HG03442 (cell line): ENCODE measurements around the gene PRIM1.
"Not testable (repeated sequence)": the region's sequence is repeated elsewhere in the genome, so short reads cannot be mapped to it uniquely, and the experiment has no call there.

ENCODE experiments used
- ATAC-seq: cut with Tn5 transposase; IDR thresholded peaks from one replicate; pipeline ENCODE4 v1.9.1; 2021; ENCODE audit warnings: mild to moderate bottlenecking, moderate library complexity; ENCODE audit not compliant: unreplicated experiment

The PRIM1 gene

DNA sequence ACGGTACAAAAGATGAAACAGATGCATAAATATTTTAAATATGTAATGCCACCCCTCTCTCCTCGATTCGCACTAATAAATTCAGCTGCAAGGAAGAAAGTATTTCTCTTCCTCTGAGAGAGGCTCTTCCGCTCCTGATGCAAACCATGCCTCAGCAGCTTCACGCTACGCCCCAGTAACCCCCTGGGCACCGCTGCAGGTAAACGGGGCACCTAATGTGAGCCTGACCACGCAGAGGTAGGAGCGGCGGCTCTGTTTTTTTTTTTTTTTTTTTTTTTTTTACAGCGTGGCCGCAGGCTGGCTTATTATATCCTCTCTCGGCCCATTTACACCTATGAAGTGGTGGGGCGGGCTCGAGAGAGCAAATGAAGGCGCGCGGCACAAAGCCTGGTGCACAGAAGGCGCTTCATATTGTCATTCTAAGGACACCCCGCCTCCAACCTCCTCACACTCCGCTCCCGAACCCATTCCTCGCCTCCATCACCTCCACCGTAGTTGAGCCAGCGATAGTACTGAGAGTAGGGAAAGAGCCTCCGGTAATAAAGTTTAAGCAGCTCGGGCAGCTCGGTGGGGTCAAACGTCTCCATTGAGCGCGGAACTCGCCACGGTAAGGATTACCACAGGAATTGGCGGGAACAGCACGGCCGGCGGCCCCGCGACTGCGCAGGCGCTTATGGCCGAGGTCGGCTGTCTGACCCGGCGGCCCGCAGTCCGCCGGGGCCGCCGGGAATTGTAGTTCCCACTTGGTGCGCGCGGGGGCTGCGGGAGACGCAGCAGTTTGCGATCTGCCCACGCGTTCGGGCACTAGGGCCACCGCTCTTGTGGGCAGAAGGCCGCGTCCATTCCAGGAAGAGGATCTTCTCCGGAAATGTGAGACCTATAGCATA is at the start of gene PRIM1:
PRIM1 (minus strand) TSS at position 612 of the 887 bp plus-strand sequence; CDS start at position 587, 25 bp downstream.
- ATAC-seq: peak; percentile 77

DNA sequence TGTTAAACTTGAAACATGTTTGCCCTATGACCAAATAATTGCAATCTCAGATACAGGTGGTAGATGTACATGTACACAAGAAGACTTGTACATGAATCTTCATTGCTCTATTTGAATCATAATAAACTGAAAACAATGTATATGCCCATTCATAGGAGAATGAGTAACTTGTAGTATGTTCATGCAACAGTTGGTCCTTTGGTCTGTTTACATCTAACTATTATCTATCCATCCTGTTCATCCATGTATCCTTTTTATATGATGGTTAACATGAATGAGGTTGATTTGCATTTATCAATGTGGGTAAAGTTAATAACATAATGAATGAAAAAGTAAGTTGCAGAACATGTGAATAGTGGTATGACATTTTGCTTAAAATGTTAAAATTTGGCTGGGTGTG is 48.1 kb upstream of the PRIM1 start:
- ATAC-seq: no peak

DNA sequence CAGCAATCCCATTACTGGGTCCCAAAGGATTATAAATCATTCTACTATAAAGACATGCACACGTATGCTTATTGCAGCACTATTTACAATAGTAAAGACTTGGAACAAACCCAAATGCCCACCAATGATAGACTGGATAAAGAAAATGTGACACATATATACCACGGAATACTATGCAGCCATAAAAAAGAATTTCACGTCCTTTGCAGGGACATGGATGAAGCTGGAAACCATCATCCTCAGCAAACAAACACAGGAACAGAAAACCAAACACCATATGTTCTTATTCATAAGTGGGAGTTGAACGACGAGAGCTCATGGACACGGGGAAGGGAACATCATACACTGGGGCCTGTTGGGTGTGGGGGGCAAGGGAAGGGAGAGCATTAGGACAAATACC is 47.2 kb upstream of the PRIM1 start:
- ATAC-seq: not testable (repeated sequence)

DNA sequence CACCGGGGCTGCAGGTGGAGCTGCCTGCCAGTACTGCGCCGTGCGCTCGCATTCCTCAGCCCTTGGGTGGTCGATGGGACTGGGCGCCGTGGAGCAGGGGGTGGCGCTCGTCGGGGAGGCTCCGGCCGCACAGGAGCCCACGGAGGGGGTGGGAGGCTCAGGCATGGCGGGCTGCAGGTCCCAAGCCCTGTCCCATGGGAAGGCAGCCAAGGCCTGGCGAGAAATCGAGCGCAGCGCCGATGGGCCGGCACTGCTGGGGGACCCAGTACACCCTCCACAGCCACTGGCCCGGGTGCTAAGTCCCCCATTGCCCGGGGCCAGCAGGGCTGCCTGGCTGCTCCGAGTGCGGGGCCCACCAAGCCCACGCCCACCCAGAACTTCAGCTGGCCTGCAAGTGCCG is 43.7 kb upstream of the PRIM1 start:
- not testable (repeated sequence) for ATAC-seq

DNA sequence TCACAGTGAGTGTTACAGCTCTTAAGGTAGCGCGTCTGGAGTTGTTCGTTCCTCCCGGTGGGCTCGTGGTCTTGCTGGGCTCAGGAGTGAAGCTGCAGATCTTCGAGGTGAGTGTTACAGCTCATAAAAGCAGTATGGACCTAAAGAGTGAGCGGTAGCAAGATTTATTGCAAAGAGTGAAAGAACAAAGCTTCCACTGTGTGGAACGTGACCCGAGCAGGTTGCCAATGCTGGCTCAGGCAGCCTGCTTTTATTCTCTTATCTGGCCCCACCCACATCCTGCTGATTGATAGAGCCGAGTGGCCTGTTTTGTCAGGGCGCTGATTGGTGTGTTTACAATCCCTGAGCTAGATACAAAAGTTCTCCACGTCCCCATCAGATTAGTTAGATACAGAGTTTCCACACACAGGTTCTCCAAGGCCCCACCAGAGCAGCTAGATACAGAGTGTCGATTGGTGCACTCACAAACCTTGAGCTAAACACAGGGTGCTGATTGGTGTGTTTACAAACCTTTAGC is 43.0 kb upstream of the PRIM1 start:
- not testable (repeated sequence) for ATAC-seq

DNA sequence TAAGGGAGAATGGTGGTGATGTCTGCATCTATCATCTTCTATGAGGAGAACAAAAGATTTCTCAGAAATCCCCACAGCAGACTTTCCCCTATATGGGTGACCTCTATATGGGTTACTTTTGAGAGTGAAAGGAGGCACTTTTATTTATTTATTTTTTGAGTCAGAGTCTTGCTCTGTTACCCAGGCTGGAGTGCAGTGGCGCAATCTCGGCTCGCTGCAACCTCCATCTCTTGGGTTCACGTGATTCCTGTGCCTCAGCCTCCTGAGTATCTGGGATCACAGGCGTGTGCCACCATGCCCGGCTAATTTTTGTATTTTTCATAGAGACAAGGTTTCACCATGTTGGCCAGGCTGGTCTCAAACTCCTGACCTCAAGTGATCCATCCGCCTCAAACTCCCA is 41.0 kb upstream of the PRIM1 start:
- ATAC-seq: not testable (repeated sequence)

DNA sequence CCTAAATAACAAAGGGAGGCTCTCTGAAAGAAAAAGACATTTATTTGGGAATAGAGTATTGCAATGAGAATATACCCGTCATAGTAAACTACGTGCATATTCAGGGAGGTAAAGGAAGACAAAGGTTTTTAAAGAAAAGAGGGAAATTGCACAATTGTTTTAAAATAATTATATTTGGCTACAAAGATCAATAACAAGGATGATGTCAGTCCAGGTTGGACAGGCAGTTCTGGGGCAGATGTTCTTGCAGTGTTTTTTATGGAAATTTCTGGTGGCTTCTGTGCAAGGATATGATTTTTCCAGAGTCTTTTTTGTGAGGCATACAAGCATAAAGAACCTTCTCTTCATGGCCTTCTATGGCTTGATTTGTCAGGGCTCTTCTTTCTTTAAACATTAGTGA is 40.6 kb upstream of the PRIM1 start:
- ATAC-seq: no peak

DNA sequence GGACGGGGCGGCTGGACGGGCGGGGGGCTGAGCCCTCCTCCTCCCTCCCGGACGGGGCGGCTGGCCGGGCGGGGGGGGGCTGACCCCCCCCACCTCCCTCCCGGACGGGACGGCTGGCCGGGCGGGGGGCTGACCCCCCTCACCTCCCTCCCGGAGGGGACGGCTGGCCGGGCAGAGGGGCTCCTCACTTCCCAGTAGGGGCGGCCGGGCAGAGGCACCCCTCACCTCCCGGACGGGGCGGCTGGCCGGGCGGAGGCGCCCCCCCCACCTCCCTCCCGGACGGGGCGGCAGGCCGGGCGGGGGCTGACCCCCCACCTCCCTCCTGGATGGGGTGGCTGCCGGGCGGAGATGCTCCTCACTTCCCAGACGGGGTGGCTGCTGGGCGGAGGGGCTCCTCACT is 37.3 kb upstream of the PRIM1 start:
- not testable (repeated sequence) for ATAC-seq

DNA sequence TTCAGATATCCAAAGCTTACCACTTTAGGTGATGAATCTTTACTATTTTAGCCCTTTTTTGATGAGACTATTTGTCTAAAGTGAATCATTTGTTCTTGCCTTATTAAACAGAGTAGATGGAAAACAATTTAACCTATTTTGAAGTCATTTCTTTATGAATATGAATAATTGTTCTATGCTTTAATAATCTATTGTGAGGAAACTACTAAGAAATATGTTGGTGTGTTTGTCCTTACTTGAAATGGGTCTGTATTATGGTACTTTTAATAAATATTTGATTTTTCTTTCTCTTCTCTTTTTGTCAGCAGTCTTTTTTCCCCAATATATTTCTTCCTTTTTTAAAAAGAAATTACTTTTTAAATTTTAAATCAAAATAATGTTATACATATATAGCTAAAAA is 35.4 kb upstream of the PRIM1 start:
- no peak for ATAC-seq

DNA sequence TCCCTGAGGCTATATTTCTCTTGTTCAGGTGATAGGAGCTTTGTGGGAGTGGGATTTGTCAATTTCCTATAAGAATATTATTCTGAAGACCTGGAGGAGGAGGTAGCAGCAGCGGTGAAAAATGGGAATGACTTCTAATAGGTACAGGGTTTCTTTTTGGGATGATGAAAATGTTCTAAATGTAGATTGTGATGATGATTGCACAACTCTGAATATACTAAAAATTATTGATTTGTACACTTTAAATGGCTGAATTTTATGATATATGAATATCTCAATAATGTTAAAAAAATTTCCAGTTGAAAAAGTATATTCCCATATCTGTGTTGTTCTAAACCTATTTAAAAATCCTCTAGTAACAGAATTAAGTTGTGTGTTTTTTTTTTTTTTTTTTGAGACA is 33.8 kb upstream of the PRIM1 start:
- no peak for ATAC-seq

DNA sequence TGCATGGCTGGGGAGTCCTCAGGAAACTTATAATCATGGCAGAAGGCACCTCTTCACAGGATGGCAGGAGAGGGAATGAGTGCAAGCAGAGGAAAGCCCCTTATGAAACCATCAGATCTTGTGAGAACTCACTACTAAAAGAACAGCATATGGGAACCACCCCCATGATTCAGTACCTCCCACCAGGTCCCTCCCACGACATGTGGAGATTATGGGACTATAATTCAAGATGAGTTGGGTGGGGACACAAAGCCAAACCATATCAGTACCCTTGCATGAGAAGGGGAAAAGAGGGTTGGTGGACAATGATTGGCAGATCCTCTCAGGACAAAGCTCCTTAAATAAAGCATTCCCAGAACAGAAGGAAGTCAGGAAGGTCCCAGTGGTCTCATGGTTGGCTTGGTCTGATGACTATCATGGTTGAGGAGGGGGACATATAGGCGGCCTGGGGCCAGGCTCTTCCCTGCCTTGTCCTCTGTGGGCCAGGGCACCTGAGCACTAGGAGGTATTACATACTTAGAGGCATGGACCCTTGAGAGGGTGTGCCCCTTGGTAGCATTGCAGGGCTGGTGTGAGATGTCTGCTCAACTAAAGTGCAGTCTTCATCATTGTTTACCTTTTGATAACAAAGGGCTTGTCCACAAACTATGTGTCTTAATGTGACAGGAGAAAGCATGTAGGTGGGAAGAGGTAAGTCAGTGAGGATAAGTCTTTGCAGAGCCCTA is 33.2 kb upstream of the PRIM1 start:
- no peak for ATAC-seq

DNA sequence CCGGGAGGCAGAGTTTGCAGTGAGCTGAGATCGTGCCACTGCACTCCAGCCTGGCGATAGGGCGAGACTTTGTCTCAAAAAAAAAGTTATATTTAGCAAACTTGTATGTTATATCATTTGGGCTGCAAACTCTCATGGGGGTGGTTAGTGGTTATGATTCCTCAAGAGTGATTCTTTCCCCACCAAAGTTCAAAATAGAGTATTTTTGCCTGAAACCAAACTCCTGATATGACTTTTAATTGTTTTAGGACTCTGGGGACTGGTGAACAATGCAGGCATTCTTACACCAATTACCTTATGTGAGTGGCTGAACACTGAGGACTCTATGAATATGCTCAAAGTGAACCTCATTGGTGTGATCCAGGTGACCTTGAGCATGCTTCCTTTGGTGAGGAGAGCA is 29.6 kb upstream of the PRIM1 start:
- ATAC-seq: no peak

DNA sequence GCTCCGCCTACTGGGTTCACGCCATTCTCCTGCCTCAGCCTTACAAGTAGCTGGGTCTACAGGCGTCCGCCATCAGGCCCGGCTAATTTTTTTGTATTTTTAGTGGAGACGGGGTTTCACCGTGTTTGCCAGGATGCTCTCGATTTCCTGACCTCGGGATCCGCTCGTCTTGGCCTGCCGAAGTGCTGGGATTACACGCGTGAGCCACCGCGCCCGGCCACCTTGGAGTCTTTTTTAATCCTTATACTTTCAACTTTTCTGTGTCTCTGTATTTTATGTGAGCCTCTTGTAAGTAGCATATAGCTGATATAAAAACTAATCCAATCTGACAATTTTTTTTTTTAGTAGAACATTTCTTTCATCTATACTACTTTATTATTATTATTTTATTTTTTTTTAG is 26.6 kb upstream of the PRIM1 start:
- no peak for ATAC-seq

DNA sequence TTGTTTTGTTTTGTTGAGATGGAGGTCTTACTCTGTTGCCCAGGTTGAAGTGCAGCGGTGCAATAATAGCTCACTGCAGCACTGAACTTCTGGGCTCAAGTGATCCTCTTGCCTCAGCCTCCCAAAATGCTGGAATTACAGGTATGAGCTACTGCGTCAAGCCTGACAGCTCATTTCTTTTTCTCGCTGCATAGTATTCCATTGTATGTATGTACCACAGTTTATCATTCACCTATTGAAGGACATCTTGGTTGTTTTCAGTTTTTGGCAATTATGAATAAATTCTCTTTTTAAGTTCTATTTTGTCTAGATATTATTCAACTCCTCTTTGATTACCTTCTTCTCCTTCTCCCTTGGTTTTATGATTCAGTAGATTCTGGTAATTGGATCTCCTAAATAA is 24.5 kb upstream of the PRIM1 start:
- ATAC-seq: no peak

DNA sequence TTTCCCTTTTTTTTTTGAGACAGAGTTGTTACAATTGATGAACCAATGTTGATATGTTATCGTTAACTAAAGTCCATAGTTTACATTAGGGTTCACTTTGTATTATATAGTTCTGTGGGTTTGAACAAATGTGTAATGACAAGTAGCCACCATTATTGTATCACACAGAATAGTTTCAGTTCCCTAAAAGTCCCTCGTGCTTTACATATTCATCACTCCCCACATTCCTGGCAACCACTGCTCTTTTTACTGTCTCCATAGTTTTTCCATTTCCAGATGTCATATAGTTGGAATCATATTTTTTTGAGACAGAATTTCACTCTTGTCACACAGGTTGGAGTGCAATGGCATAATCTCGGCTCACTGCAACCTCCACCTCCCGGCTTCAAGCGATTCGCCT is 23.5 kb upstream of the PRIM1 start:
- ATAC-seq: no peak

DNA sequence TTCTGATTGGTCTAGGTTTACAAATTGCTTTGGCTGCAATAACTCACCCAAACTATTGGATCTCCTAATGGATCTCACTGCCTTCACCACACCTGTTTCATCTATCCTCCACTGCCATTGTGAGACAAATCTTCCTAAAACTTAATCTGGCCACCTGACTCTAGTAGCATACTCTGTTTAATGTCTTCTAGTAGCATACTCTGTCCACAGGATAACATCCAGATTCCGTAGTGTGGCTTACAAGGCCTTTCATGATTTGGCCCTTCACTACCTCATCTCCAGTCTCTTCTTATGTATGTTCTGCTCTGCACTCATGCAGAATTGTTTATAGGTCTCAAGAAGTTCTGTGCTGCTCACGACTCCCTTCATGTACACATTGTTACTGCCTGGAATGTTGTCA is 21.0 kb upstream of the PRIM1 start:
- no peak for ATAC-seq

DNA sequence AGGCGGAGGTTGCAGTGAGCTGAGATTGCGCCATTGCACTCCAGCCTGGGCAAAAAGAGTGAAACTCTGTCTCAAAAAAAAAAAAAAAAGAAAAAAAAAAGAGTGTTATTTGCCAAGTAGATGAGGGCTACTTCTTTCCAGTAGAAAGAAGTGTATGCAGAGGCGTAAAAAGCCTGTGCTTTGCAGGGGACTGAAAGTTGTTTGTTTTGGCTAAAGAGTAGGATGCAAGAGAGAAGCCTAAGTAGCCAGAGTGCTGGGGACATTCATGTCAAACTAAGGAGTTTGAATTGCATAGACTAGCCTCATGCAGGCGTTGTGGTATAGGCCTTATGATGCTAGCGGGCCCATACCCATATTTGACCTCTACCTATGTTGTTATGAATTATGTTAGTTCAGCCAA is 20.5 kb upstream of the PRIM1 start:
- no peak for ATAC-seq

DNA sequence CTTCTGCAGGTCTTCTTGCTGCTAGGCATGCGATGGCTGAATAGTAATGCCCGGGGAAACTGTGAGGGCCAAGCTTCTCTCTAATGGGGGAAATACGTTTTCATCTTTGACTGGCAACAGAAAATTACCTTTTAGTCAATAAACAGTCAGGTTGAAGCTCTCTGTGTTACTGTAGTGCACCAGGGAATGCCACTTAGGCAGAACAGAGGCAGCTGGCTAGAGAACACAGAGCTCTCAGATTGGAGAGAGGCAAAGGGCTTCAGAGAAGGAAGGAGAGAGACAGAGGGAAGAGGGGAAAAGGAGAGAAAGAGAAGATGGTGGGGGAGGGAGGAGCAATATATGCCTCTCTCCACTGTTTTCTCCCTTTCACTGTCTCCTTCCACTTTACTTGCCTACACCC is 17.7 kb upstream of the PRIM1 start:
- no peak for ATAC-seq

DNA sequence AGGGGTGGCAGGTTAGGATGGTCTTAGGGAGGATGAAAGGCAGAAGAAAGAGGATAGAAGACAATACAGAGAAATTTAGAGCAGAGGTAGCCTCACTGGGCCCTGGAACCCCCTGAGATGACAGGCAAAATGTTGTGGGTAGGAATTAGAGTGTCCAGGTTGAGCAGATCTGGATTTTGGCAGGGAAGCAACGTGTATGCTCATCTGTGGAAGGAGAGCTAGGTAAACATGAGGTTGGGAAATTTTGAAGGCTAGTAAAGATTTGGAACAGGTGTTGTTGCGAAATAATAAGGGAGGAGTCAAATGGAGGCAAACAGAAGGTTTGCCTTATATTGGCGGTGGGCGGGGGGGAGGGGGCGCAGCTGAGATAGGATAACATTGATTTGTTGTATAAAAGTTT is 16.3 kb upstream of the PRIM1 start:
- ATAC-seq: no peak

DNA sequence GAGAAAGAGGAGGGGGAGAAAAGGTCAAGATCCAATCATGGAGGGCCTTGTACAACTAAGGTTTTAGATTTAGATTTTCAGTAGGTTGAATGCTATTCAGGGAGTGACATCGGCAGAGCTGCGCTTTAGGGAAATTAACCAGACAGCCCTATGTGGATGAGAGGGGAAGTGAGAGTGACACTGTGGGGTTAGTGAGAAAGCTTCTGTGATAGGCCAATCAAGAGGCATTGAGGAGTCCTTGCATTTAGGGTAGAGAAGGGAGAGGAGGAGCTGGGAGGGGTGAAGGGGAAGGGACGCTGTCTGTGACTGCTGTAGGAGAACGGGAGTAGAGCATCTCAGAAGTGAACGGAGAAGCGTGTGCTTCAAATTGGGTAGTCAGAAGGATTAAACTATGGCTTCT is 14.4 kb upstream of the PRIM1 start:
- peak; percentile 97 for ATAC-seq

DNA sequence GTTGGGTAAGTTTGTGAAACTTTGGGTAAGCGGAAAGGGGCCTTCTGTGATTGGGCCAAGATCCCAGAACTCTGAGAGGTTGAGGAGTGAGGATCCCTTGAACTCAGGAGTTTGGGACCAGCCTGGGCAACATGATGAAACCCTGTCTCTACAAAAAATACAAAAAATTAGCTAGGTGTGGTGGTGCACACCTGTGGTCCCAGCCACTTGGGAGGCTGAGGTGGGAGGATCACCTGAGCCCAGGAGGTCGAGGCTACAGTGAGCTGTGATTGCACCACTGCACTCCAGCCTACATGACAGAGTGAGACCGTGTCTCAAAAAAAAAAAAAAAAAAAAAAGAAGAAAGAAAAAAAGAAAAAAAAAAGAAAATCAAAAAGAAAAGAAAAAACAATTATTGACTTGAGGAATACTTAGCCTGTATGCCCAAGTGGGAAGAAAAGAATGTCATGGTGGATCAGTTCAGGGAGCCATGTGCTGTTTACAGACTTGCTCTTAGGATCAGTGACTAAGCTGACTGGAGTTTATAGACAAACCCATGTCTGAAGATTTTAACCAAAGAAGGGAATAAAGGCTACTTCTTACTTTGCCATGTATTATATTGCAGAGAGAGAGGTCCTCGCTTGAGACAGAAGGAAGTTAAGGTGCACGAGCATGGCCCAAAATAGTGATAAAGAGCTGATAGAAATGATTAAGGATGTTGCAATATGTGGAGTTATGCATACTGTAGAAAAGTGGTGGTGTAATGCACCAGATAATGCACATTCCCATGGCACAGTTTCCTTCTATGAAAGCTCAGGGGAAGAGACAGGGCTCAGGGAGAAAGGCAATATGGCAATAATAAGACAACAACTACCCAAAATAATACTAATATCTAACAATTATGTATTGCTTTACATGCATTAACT is 11.9 kb upstream of the PRIM1 start:
- no peak for ATAC-seq
